ENCODE measurements around the gene SSTR3. TPM values are rescaled to one million over a fixed set of nuclear protein-coding genes. Genes with fewer than 3 reads are reported as not detected.

Gene SSTR3
- total RNA-seq, 1 experiment from 2014 or later, result 0.22 TPM

- Mint-ChIP-seq H3K9me3 (no peaks in the 10 kb centered on the region), H3K4me1 (peaks cover 35% of the 10 kb centered on the region), H3K27ac (no peak overlapping the region), H3K27me3 (ENCODE audit: low read depth) (no peaks in the 10 kb centered on the region; the same call in 1 of the 2 replicates), H3K4me3 (no peak overlapping the region), H3K36me3 (no peaks in the 10 kb centered on the region)
- TF ChIP-seq NR2C2 (CRISPR knock-in tag; IDR thresholded peaks at IDR 0.05) (no peak), GABPB1 (CRISPR knock-in tag; IDR thresholded peaks at IDR 0.05) (no peak)
- ATAC-seq (no peak), DNase-seq (ENCODE audit: low spot score) (no peak)
- POLR2A ChIA-PET, result no interaction called here
- CTCF ChIA-PET, result interaction anchor here (1.2 to 2.4 kb wide), 2 partner anchors 10 to 22 kb away, joined by 6 to 10 read pairs; no protein-coding TSS in a partner anchor
Observed at GRCh38 chr22:37176464-37177061, 35.7 kb downstream of the SSTR3 start.

GRCh38 chr22:37175414-37176281 is 36.6 kb downstream of the SSTR3 start:
- Mint-ChIP-seq H3K27me3 (ENCODE audit: low read depth) (no peaks in the 10 kb centered on the region; the same call in 1 of the 2 replicates), H3K9me3 (no peaks in the 10 kb centered on the region), H3K4me3 (no peak overlapping the region), H3K36me3 (no peaks in the 10 kb centered on the region), H3K4me1 (peaks cover 38% of the 10 kb centered on the region), H3K27ac (no peak overlapping the region)
- CTCF ChIA-PET, result interaction anchor here (0.6 to 2.2 kb wide), 3 partner anchors 9 to 80 kb away, joined by 3 to 6 read pairs (median 3); no protein-coding TSS in a partner anchor
- ATAC-seq, result no peak
- peak; percentile 5 for DNase-seq (ENCODE audit: low spot score)
- POLR2A ChIA-PET, result no interaction called here
- TF ChIP-seq MXD4 (CRISPR knock-in tag; IDR thresholded peaks at IDR 0.05; ENCODE audit: borderline replicate concordance) (no peak), GRHL2 (CRISPR knock-in tag; IDR thresholded peaks at IDR 0.05; ENCODE audit: insufficient replicate concordance, severe bottlenecking) (no peak)

GRCh38 chr22:37174964-37175363 is 37.3 kb downstream of the SSTR3 start:
- Mint-ChIP-seq H3K27ac (no peak overlapping the region), H3K36me3 (no peaks in the 10 kb centered on the region), H3K27me3 (ENCODE audit: low read depth) (no peaks in the 10 kb centered on the region; the same call in 1 of the 2 replicates), H3K9me3 (no peaks in the 10 kb centered on the region), H3K4me3 (no peak overlapping the region), H3K4me1 (peaks cover 38% of the 10 kb centered on the region)
- ATAC-seq, result no peak
- TF ChIP-seq E2F5 (CRISPR knock-in tag; IDR thresholded peaks at IDR 0.05), result no peak
- no peak for TF ChIP-seq GTF2I (CRISPR knock-in tag; conservative IDR thresholded peaks at IDR 0.05)
- no peak for TF ChIP-seq CREB1 (CRISPR knock-in tag; IDR thresholded peaks at IDR 0.05)
- TF ChIP-seq ERG (CRISPR knock-in tag; IDR thresholded peaks at IDR 0.05), result no peak
- TF ChIP-seq JUN (CRISPR knock-in tag; IDR thresholded peaks at IDR 0.05), result no peak
- no peak for TF ChIP-seq ZNF416 (CRISPR knock-in tag; IDR thresholded peaks at IDR 0.05)
- TF ChIP-seq ZBTB43 (CRISPR knock-in tag; IDR thresholded peaks at IDR 0.05), result no peak
- ChIA-PET POLR2A (no interaction called here), CTCF (interaction anchor here (0.6 to 2.2 kb wide), 3 partner anchors 9 to 199 kb away, joined by 3 to 6 read pairs (median 5); no protein-coding TSS in a partner anchor)
- DNase-seq (ENCODE audit: low spot score), result peak; percentile 1

GRCh38 chr22:37173709-37174108 is 38.6 kb downstream of the SSTR3 start:
- Mint-ChIP-seq H3K27me3 (ENCODE audit: low read depth) (no peaks in the 10 kb centered on the region; the same call in 1 of the 2 replicates), H3K4me3 (no peak overlapping the region), H3K4me1 (peaks cover 38% of the 10 kb centered on the region), H3K9me3 (no peaks in the 10 kb centered on the region), H3K36me3 (no peaks in the 10 kb centered on the region), H3K27ac (no peak overlapping the region)
- POLR2A ChIA-PET, result no interaction called here
- CTCF ChIA-PET, result interaction anchor here (1.2 to 2.0 kb wide), 2 partner anchors 47 to 94 kb away, joined by 3 to 7 read pairs; no protein-coding TSS in a partner anchor
- DNase-seq (ENCODE audit: low spot score) (peak; percentile 7), ATAC-seq (no peak)
- TF ChIP-seq IRF1 (CRISPR knock-in tag; IDR thresholded peaks at IDR 0.05), result no peak
- TF ChIP-seq JUN (CRISPR knock-in tag; IDR thresholded peaks at IDR 0.05), result no peak
- TF ChIP-seq CTCF (IDR thresholded peaks at IDR 0.05), result no peak

Data from WTC11 (cell line).